HepG2 (cell line): ENCODE results near the gene ZBTB7B. TPM values are rescaled to one million over a fixed set of nuclear protein-coding genes. Genes with fewer than 3 reads are reported as not detected.

Source experiments
- AKAP8 ChIP-seq: sonication (generic); formaldehyde crosslinking; IDR thresholded peaks from 2 replicates; pipeline ENCODE4 v1.5.1; 2020; ENCODE audit warnings: mild to moderate bottlenecking, missing genetic modification reagents
- CEBPB ChIP-seq: IDR thresholded peaks from 2 replicates; pipeline ENCODE4 v1.6.1; 2011; ENCODE audit warnings: low read depth, low read length, improper control_type of control experiment, borderline replicate concordance
- FOXC1 ChIP-seq: sonication (generic); formaldehyde crosslinking; IDR thresholded peaks from 2 replicates; pipeline ENCODE4 v1.8.0; 2022; ENCODE audit warnings: mild to moderate bottlenecking, missing genetic modification reagents, borderline replicate concordance
- NR1H2 ChIP-seq: sonication (generic); formaldehyde crosslinking; IDR thresholded peaks from 2 replicates; pipeline ENCODE4 v1.8.1; 2022; ENCODE audit warnings: low read depth, missing genetic modification reagents, borderline replicate concordance
- REL ChIP-seq: sonication (generic); formaldehyde crosslinking; conservative IDR thresholded peaks from 2 replicates; pipeline ENCODE4 v1.8.0; 2022; ENCODE audit warnings: mild to moderate bottlenecking, missing genetic modification reagents, moderate library complexity
- ZNF256 ChIP-seq: sonication (generic); formaldehyde crosslinking; conservative IDR thresholded peaks from 2 replicates; pipeline ENCODE4 v1.4.0; 2020; ENCODE audit warnings: missing genetic modification reagents
- ZNF569 ChIP-seq: sonication (generic); formaldehyde crosslinking; IDR thresholded peaks from 2 replicates; pipeline ENCODE4 v1.5.0; 2020; ENCODE audit warnings: mild to moderate bottlenecking, missing genetic modification reagents, moderate library complexity, borderline replicate concordance
- polyA plus RNA-seq, 8 experiments: library from polyadenylated mRNA; depleted of rRNA in 3 of 8; stranded (reverse) in 7 of 8; unstranded in 1 of 8; fragments of >200 nt; fragmentation: Illumina TruSeq in 4 of 8; extraction: Trizol in 4 of 8; gene quantifications; 2 replicates each; pipeline versions ENCODE4 v1.2.1 to v1.2.3, GENCODE V29; 2011 to 2016; ENCODE audit warnings: low read depth in 4 of 8, missing spikeins in 1 of 8, mixed read lengths in 1 of 8; ENCODE audit not compliant: insufficient read depth in 1 of 8
- total RNA-seq, 5 experiments: library from RNA; depleted of rRNA; stranded (reverse); fragments of >200 nt; fragmentation: Illumina TruSeq; extraction: Trizol; gene quantifications; 2 replicates each; pipeline ENCODE4 v1.2.3, GENCODE V29; 2016; ENCODE audit warnings: low read depth in 1 of 5
- TF ChIP-seq, protein P1 (sequence below): sonication (generic); formaldehyde crosslinking; IDR thresholded peaks from 2 replicates; pipeline ENCODE4 v1.5.0; 2020; ENCODE audit warnings: mild to moderate bottlenecking, missing genetic modification reagents
- TF ChIP-seq, protein P2 (sequence below): sonication (generic); formaldehyde crosslinking; IDR thresholded peaks from 2 replicates; pipeline ENCODE4 v1.9.0; 2021; ENCODE audit warnings: mild to moderate bottlenecking, missing genetic modification reagents
- TF ChIP-seq, protein P3 (sequence below): sonication (generic); formaldehyde crosslinking; IDR thresholded peaks from one replicate; pipeline ENCODE4 v1.5.1; 2020; ENCODE audit warnings: mild to moderate bottlenecking, missing genetic modification reagents; ENCODE audit errors: not compliant biosample characterization

ZBTB7B gene
- total and polyA plus RNA-seq, 2 of the 13 experiments (the other 11 are each of a cell fraction or from before 2014, with no cell fraction given) = 15.5 to 17.5 TPM

DNA sequence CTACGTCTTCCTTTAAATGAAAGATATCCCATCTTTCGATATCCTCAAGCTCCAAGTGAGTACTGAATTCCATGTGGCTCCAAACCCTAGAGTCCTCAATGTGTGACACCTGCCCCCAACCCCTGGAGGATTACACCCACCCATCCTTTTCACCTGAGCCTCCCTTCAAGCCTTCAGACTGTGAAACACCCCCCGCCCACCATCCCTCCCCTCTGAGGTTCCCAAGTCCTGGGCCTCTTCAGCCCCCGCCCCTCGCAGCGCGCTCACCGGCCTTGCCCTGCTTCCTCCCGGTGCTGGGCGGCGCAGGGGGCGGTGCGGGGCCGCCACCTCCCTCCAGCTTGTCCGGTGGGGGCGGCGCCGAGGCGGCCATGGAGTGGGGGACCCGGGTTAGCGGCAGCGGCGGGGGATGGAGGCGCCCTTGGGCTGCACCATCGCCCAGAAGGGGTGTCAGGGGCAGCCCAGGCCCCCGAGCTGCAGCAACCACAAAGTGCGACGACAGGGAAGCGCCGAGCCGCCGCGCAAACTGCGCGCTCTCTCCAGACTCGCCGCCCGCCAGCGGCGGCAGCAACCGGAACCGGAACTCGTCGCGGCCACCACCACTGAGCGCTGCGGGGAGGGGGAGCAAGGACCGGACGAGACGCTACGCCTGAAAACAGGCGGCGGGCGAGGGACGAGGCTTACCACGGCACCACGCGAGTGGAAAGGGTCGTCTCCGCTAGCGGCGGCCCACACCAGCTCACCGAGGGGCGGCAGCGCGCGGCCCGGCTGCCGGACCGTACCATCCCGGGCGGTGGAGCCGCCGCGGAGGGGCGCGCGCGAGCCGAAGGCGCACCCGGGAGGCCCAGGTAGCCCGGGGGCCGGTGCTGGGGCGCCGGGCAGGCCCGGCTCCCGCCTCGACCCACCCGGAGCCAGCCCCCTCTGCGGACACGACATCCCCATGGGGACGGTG lies 41.1 kb upstream of the ZBTB7B start, which contains the start of gene PYGO2 (continued):
- TF ChIP-seq, protein P1, sequence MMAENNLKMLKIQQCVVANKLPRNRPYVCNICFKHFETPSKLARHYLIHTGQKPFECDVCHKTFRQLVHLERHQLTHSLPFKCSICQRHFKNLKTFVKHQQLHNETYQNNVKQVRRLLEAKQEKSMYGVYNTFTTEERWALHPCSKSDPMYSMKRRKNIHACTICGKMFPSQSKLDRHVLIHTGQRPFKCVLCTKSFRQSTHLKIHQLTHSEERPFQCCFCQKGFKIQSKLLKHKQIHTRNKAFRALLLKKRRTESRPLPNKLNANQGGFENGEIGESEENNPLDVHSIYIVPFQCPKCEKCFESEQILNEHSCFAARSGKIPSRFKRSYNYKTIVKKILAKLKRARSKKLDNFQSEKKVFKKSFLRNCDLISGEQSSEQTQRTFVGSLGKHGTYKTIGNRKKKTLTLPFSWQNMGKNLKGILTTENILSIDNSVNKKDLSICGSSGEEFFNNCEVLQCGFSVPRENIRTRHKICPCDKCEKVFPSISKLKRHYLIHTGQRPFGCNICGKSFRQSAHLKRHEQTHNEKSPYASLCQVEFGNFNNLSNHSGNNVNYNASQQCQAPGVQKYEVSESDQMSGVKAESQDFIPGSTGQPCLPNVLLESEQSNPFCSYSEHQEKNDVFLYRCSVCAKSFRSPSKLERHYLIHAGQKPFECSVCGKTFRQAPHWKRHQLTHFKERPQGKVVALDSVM (CRISPR knock-in tag) = peak; percentile 45; the same call in 1 of the 2 replicates
- TF ChIP-seq, protein P2, sequence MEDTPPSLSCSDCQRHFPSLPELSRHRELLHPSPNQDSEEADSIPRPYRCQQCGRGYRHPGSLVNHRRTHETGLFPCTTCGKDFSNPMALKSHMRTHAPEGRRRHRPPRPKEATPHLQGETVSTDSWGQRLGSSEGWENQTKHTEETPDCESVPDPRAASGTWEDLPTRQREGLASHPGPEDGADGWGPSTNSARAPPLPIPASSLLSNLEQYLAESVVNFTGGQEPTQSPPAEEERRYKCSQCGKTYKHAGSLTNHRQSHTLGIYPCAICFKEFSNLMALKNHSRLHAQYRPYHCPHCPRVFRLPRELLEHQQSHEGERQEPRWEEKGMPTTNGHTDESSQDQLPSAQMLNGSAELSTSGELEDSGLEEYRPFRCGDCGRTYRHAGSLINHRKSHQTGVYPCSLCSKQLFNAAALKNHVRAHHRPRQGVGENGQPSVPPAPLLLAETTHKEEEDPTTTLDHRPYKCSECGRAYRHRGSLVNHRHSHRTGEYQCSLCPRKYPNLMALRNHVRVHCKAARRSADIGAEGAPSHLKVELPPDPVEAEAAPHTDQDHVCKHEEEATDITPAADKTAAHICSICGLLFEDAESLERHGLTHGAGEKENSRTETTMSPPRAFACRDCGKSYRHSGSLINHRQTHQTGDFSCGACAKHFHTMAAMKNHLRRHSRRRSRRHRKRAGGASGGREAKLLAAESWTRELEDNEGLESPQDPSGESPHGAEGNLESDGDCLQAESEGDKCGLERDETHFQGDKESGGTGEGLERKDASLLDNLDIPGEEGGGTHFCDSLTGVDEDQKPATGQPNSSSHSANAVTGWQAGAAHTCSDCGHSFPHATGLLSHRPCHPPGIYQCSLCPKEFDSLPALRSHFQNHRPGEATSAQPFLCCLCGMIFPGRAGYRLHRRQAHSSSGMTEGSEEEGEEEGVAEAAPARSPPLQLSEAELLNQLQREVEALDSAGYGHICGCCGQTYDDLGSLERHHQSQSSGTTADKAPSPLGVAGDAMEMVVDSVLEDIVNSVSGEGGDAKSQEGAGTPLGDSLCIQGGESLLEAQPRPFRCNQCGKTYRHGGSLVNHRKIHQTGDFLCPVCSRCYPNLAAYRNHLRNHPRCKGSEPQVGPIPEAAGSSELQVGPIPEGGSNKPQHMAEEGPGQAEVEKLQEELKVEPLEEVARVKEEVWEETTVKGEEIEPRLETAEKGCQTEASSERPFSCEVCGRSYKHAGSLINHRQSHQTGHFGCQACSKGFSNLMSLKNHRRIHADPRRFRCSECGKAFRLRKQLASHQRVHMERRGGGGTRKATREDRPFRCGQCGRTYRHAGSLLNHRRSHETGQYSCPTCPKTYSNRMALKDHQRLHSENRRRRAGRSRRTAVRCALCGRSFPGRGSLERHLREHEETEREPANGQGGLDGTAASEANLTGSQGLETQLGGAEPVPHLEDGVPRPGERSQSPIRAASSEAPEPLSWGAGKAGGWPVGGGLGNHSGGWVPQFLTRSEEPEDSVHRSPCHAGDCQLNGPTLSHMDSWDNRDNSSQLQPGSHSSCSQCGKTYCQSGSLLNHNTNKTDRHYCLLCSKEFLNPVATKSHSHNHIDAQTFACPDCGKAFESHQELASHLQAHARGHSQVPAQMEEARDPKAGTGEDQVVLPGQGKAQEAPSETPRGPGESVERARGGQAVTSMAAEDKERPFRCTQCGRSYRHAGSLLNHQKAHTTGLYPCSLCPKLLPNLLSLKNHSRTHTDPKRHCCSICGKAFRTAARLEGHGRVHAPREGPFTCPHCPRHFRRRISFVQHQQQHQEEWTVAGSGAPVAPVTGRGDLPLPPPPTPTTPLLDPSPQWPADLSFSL = no peak
- TF ChIP-seq NR1H2 (CRISPR knock-in tag) (peak; percentile 81; the same call in 1 of the 2 replicates), FOXC1 (CRISPR knock-in tag) (peak; percentile 72; the same call in 1 of the 2 replicates), ZNF569 (CRISPR knock-in tag) (no peak), CEBPB (no peak), AKAP8 (peak; percentile 90), ZNF256 (CRISPR knock-in tag) (no peak), REL (CRISPR knock-in tag) (0 out of 2 replicates have a peak, but pooled peaks have one; percentile 85)
- TF ChIP-seq, protein P3, sequence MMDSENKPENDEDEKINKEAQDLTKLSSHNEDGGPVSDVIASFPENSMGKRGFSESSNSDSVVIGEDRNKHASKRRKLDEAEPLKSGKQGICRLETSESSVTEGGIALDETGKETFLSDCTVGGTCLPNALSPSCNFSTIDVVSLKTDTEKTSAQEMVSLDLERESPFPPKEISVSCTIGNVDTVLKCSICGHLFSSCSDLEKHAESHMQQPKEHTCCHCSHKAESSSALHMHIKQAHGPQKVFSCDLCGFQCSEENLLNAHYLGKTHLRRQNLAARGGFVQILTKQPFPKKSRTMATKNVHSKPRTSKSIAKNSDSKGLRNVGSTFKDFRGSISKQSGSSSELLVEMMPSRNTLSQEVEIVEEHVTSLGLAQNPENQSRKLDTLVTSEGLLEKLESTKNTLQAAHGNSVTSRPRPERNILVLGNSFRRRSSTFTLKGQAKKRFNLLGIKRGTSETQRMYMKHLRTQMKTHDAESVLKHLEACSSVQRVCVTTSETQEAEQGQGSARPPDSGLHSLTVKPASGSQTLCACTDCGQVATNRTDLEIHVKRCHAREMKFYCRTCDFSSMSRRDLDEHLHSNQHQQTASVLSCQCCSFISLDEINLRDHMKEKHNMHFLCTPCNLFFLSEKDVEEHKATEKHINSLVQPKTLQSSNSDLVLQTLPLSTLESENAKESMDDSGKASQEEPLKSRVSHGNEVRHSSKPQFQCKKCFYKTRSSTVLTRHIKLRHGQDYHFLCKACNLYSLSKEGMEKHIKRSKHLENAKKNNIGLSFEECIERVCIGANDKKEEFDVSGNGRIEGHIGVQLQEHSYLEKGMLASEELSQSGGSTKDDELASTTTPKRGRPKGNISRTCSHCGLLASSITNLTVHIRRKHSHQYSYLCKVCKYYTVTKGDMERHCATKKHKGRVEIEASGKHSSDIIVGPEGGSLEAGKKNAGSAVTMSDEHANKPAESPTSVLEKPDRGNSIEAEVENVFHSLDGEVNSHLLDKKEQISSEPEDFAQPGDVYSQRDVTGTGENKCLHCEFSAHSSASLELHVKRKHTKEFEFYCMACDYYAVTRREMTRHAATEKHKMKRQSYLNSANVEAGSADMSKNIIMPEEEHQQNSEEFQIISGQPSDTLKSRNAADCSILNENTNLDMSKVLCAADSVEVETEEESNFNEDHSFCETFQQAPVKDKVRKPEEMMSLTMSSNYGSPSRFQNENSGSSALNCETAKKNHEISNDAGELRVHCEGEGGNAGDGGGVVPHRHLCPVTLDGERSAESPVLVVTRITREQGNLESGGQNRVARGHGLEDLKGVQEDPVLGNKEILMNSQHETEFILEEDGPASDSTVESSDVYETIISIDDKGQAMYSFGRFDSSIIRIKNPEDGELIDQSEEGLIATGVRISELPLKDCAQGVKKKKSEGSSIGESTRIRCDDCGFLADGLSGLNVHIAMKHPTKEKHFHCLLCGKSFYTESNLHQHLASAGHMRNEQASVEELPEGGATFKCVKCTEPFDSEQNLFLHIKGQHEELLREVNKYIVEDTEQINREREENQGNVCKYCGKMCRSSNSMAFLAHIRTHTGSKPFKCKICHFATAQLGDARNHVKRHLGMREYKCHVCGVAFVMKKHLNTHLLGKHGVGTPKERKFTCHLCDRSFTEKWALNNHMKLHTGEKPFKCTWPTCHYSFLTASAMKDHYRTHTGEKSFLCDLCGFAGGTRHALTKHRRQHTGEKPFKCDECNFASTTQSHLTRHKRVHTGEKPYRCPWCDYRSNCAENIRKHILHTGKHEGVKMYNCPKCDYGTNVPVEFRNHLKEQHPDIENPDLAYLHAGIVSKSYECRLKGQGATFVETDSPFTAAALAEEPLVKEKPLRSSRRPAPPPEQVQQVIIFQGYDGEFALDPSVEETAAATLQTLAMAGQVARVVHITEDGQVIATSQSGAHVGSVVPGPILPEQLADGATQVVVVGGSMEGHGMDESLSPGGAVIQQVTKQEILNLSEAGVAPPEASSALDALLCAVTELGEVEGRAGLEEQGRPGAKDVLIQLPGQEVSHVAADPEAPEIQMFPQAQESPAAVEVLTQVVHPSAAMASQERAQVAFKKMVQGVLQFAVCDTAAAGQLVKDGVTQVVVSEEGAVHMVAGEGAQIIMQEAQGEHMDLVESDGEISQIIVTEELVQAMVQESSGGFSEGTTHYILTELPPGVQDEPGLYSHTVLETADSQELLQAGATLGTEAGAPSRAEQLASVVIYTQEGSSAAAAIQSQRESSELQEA (CRISPR knock-in tag) = no peak
